ENCODE results near the gene LRRC75A. TPM values are rescaled to one million over a fixed set of nuclear protein-coding genes. Genes with fewer than 3 reads are reported as not detected.

Gene LRRC75A
- total RNA-seq, 1 donor from 2014 or later, result 6.2 TPM

DNA sequence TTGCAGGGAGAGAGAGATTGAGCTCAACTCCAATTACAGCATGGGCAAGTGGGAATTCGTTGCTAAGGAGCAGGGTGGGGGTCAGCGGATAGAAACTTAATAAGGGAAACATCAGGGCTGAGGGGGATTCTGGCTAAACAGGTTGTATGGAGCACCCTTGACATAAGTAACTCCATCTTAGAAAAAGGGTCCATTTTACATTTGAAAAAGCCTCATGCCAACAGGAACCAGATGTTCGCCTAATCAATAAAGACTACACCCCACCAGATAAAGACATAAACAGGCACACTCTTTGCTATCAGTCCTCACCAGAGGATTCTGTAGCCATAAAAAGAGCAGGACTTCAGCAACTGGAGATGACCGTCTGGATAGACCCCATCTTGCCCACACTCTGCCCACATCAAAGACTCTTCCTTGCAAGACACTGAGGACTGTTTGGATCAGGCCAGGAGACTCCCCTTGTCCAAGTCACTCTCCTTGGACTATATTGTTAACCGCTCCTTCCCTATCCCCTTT lies 1.6 kb upstream of the LRRC75A start:
- DNase-seq, result no peak

DNA sequence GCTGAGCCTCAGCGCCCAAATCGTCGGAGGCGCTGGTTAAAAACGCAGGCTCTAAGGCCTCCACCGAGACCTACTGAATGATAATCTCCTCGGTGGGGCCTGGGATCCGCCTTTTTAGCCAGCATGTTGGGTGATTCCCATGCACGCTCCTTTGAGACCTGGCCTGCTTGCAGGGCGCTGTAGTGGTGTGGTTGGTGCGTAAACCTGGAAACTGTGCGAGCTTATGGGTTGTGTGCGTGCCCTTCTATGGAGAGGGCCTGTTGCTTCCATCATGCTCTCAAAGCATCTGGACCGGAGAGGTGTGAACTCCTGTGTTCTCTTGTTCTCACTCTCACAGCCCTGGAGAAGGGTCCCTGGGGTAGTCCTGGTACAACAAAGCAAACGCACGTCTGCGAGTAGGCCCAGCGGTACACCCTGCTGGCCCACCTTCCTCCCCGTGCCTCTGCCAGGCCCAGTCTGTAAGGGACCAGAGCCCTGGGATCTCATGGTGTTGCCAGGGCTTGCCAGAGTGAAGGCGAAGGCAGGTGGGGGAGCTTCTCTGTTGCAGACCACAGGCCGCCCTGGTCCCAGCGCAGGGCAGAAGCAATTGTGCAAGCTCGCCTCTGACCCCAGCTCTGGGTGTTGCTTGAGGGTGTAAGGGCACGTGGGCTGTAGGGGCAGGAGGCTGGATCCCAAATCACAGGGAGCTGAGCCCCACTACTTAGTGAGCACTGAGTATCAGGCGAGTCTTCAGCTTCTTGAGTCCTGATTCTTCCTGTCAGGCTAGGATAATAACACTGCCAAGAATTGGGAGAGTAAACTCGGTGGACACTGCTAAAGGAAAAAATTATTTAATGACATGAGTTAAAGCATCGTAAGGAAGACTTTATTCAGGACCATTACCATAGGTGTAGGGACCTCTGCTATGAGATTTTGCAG lies 879 bp upstream of the LRRC75A start:
- DNase-seq, result no peak

- peak; percentile 25 for DNase-seq
Measured at GRCh38 chr17:16491131-16491702, 776 bp downstream of the LRRC75A start.

DNA sequence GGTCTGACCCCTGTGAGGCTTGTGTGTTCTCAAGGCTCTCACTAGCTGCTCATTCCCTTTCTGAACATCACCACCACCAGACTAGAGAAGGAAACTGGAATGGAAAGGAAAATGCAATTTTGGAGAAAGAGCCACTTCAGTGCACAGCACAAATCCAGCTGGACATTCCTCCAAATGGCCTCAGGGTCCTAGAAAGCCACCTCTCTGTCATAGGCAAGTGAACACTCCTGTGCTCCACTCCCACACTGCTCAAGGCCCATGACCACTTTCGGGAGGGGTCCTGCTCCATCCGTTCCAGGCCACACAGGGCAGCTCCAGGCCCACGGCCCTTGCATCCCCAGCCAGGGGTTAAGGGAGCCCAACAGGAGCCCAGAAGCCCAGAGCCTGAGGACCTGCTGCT lies 2.6 kb downstream of the LRRC75A start:
- DNase-seq, result no peak

- DNase-seq, result no peak
Measured at GRCh38 chr17:16488968-16489337, 3.0 kb downstream of the LRRC75A start.

- DNase-seq, result peak; percentile 64
Measured at GRCh38 chr17:16488186-16488967, 3.6 kb downstream of the LRRC75A start.

DNA sequence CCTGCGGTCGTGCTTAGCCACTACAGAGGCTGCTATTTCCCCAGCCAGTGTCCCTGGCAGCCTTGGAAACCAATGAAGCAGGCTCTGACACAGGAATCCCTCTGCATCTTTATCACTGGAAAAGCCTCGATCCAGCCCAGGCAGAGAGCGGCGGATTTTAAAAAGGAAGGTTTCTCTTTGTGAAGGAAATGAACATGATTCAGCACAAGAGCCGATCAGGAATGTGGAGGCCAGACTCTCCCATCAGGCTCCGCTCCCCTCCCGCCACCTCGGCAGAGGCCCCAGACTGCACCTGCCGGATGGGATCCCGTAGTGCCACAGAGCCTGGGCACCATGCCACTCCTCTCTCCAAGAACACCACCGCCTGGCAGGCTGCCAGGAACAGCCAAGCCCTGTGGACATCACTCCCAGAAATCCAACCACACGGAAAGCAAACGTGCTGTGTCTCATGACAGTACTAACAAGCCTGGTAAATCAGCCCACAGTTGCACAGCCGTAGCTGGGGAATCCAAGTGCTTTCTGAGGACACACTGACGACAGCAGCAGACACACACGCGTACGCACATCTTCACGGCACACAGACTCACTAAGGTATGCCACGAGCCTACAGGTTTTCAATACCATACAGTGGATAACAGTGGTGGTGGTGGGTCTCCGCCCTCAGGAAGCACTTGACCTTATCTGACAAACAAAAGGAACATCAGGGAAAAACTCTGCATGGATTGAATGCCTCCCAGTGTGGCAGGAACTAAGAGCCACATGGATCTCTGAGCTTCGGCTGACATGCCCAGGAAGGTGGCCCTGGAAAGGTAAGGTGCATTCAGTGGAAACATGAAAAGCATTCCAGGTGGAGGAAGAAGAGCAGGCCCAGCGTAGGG lies 5.4 kb downstream of the LRRC75A start:
- peak; percentile 94 for DNase-seq

DNA sequence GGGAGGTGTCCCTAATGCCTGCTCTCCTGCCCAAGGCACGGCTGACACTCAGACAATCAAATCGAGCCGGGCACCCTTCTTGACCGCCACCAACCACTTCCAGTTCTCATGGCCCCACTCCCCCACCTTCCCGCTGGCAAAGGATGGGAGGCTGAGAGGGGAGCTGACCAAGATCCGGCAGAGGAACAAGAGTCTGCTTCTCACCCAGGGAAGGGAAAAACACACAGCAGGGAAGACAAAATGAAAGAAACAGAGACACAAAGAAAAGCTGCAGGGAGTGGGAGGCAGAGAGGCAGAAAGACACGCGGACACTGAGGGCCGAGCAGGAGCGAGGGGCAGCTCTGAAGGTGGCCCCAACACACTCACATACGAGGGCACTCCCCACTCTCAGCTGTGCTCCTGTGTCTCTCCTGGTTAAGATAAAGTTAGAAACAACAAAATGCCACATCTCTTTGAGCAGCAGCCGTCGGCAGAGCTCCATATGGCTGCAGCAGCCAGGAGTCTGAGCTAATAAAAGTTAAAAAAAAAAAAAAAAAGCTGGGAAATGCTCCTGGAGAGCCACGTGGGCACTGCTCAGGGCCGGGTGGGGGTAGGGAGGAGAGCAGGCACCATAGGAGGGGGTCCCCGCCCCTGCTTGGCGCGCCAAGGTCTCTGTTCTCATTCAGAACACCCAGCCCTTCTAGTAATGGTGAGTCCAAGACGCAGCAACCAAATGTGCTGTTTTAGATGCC lies 7.4 kb downstream of the LRRC75A start:
- no peak for DNase-seq

GRCh38 chr17:16483021-16483645 lies 8.9 kb downstream of the LRRC75A start:
- DNase-seq, result no peak

- DNase-seq, result no peak
Measured at GRCh38 chr17:16482253-16482652, 9.7 kb downstream of the LRRC75A start.

DNA sequence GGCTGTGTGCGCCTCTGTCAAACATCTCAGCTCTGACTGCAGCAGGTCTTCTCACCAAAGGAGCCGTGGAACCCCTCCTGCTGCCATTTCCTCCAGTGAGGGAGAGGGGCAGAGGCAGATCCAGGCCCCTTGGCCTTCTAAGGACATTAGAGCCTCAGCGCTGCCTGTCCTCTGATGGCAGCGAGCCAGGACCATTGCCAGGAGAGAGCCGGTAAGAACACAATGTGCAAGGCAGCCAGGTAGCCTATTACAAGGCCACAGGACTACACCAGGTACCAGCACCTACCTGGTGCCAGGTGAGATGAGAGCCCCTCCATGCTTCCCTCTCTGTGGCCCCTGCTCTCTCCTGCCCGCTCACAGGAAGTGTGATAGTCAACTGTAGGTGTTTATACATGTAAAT lies 11.0 kb downstream of the LRRC75A start:
- DNase-seq, result no peak

DNA sequence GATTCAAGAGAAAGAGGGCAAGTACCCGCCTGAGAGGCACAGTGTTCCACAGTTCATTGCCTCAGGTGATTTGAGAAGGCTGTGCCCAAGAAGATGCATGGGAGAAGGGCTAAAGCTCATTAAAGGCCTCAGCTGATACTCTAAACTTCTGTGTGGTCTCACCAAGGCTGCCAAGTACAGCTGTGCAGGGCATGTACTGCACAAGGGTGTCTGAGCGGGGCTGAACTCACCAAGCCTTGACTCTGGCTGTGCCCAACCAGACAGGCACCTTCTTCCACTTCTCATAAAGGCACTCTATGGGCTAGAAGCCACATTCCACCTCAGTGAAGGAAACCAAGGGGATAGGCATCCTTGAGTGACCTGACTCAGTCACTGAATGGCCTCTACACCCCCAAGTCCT lies 12.7 kb downstream of the LRRC75A start:
- DNase-seq, result no peak

- DNase-seq, result no peak
Measured at GRCh38 chr17:16478649-16479048, 13.3 kb downstream of the LRRC75A start.

- no peak for DNase-seq
Measured at GRCh38 chr17:16477666-16478065, 14.3 kb downstream of the LRRC75A start.

- no peak for DNase-seq
Measured at GRCh38 chr17:16477255-16477654, 14.7 kb downstream of the LRRC75A start.

DNA sequence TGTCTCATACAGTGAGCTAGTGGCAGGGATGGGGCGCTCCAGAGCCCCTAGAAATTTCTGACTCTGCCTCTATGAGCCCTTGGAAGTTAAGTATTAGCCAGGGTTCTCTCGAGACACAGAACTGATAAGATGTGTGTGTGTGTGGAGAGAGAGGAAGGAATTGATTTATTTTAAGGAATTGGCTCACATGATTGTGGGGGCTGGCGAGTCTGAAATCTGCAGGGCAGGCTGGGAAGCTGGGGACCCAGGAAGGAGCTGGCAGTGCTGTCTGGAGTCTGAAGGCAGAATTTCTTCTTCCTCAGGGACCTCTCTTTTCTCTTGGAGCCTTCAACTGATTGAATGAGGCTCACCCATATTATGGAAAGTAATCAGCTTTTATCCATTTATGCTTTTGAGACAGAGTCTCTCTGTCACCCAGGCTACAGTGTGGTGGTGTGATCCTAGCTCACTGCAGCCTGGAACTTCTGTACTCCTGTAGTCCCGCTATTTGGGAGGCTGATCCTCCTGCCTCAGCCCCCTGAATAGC lies 16.8 kb downstream of the LRRC75A start:
- no peak for DNase-seq

GRCh38 chr17:16474012-16474725 lies 17.8 kb downstream of the LRRC75A start:
- no peak for DNase-seq

DNA sequence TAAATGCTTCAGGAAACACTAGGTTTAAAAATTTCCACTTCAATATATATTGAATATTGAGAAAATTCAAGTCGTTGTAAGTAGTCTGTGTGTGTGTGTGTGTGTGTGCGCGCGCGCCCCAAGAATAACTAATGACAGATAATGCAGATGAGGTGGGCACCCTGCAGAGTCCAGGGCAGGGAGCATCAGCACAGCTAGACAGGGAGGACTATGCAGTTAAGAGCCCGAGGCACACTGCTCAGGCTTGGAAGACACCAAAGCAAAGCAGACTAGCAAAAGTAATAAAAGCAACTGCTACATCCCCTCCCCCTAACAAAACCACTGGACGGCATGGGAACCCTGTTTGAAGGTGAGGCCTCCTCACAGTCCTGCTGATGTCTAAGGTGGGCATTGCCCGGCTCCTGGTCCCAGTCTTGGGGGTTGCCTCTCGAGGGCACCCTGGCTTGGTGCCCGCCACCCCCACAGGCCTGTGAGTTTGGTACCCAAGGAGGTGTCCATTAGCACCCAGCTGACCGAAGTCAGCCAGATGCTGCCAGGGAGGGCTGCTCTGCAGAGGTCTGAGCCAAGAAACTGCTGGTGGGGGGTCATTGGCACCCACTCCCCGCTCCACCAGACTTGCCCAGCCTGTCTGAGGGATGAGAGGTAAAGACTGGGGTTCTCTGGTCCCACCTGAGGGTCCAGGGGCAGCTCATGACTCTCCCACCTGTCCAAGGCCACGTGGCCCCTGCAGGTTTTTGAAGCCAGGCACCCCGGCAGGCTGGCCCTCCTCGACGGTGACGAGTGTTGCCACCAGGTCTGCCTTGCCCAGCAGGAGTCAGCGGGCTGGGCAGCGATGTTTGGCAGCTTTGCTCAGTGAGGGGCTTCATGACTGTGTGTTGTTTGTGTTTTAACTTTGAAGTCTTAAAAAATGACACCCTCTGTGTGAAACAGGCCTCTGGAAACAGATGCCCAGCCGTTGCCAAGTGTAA lies 18.7 kb downstream of the LRRC75A start:
- no peak for DNase-seq

Measured in tongue (tissue), 2 donors.